HG03039 (cell line): Measurements from ENCODE around the gene AGL.
"Not testable (repeated sequence)": the region's sequence is repeated elsewhere in the genome, so short reads cannot be mapped to it uniquely, and the experiment has no call there.

Source experiments
- ATAC-seq: cut with Tn5 transposase; IDR thresholded peaks from one replicate; pipeline ENCODE4 v1.9.1; 2021; ENCODE audit warnings: mild to moderate bottlenecking, moderate library complexity; ENCODE audit not compliant: unreplicated experiment

The AGL gene

GRCh38 chr1:99935534-99935933 is 85.4 kb downstream of the AGL start:
- ATAC-seq, result no peak

GRCh38 chr1:99936071-99936470 is 85.9 kb downstream of the AGL start:
- ATAC-seq, result no peak

GRCh38 chr1:99942723-99943122 is 92.6 kb downstream of the AGL start:
- ATAC-seq, result no peak

DNA sequence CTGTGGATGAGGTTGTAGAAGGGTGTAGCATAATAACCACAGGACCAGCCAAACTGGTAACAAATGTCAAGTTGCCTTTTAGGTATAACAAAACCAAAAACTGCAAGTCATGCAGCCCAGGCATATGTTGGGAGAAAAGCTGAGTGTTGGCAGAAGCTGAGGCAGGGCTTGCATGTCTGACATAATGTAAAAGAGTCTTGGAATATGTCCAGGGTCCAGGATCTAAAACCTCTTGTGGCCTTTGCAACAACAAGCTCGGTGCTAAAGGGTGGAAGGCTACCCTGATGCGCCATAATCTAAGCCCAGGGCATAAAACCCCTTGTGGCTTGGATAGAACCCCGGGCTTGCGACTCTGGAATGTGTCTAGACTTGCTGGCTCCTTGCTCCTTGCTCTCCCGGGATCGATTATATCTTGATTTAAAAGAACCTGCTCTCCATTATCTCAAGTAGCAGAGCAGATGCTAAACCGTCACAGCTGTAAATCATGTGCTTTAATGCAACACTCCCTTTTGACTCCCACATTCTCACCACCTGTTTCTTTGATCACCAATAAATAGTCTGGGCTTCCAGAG is 93.1 kb downstream of the AGL start:
- ATAC-seq, result no peak

DNA sequence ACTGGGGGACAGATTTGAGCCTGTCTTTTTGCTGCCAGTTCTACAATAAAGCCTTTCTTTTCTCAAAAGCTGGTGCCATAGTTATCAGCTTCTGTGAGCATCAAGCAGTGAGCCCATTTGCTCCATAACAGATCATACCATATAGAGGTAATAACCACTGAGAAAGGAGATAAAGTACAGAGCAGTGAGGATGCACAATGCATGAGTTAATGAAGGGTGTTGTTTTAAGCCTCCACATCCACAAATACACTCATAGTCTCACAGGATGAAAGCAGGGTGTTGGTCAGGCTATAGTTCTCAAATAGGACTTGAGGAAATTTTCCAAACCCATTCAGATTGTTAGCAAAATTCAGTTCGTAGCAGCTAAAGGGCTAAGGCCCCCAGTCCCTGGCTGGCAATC is 94.0 kb downstream of the AGL start:
- ATAC-seq, result no peak

GRCh38 chr1:99945174-99945573 is 95.0 kb downstream of the AGL start:
- no peak for ATAC-seq

DNA sequence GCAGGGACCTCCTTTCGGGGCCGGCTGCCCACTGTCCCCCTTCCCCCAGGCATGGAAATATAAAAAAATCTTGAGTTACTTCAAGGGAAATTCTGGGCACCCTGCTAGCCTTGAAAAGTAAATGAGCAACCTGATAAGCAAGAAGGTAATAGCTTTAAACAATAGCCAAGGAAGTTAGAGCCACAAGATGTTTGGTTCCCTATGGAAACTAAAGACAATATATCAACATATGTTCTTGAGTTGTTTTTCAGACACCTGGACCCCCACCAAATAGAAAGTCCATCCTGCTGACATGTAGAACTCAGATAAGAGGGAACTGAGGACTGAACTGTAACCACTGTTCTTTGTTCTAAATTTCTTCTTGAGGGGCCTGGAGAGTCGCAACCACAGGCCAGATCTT is 100.3 kb downstream of the AGL start:
- ATAC-seq, result no peak

DNA sequence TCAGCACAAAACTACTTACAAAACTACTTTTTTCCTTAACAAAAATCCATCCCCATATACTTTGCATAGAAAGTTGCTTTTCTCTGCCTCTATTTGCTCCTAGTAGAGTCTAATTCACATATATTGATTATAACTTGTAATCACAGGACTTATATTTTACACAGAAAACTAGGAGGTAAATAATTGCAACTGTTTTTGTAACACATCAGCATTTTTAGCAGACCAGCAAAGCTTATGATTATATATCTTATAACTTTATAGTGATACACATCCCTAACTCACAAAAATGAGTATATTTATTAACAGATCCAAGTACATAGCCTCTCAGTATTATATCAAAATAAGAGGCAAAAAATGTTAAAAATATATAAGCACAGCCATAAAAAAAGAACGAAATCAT is 102.4 kb downstream of the AGL start:
- no peak for ATAC-seq

- no peak for ATAC-seq
Observed at GRCh38 chr1:99955375-99955774, 105.2 kb downstream of the AGL start.

DNA sequence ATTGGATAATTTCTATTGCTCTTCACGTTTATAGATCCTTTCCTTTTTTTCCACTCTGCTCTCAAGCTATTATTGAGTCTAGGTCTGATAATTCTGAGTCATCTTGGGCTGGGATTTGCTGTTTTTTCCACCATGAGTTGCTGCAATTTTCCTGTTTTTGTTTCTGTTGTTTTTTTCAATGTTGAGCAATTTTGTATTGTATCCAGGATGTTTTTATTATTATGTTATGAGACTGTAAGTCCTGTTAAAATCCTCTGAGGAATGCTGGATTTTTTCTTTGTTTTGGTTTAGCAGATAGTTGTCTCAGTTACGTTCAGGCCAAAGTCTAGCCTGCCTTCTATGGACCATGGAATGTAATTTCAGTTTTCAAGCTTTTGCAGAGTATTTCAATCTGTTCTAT is 106.6 kb downstream of the AGL start:
- no peak for ATAC-seq

GRCh38 chr1:99957818-99958217 is 107.7 kb downstream of the AGL start:
- no peak for ATAC-seq

GRCh38 chr1:99959189-99959705 is 109.1 kb downstream of the AGL start:
- not testable (repeated sequence) for ATAC-seq

- not testable (repeated sequence) for ATAC-seq
Observed at GRCh38 chr1:99960260-99960659, 110.1 kb downstream of the AGL start.

DNA sequence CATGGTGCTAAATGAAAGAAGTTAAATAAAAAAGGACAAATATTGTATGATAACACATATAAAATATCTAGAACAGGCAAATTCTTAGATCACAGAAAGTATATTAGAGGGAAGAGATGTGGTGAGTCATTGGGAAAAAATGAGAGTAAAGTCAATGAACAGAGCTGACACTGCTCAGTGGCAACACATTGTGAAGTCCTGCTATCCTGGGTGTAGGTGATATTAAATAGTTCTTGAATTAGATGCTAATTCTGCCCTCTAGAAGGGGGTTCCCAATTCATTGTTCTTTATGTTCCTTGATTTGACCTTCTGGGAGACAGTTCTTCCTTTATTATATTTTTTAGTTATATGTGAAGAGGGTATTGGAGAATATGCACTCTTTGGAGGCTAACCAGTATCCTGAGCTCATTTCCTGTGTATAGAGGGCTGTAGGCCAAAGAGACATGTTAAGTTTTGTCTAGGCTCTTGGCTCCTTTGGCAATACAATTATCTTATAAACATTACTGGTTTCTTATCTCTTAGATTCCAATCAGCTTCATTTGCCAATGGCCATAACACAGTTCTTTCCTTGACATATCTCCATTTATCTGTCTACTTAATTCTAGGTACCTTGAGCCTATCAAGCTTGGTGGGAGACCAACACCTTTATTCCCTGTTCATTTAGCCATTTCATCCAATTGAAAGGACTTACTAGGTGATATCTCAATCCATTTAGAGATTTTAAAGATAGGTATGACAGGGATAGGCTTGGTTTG is 113.1 kb downstream of the AGL start:
- ATAC-seq, result no peak

DNA sequence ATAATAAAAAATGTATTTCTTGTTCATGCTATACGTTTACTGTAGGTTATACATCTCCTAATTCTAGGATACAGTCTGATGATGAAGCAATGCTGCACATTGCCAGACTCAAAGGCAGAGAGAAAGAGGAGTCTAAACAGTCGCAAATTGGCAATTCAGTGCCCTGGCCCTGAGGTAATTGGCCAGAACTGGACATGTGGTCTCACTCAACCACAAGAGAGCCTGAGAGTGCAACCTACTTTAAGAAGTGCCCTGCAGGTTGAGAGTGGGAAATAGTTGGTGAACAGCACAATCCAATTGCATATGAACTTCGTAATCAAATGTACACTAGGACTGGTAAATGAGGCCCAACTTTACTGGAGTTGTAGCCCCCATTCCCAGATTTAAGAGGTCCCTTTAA is 114.6 kb downstream of the AGL start:
- ATAC-seq, result no peak

- no peak for ATAC-seq
Observed at GRCh38 chr1:99965646-99966375, 115.7 kb downstream of the AGL start.

GRCh38 chr1:99968214-99968613 is 118.1 kb downstream of the AGL start:
- no peak for ATAC-seq

DNA sequence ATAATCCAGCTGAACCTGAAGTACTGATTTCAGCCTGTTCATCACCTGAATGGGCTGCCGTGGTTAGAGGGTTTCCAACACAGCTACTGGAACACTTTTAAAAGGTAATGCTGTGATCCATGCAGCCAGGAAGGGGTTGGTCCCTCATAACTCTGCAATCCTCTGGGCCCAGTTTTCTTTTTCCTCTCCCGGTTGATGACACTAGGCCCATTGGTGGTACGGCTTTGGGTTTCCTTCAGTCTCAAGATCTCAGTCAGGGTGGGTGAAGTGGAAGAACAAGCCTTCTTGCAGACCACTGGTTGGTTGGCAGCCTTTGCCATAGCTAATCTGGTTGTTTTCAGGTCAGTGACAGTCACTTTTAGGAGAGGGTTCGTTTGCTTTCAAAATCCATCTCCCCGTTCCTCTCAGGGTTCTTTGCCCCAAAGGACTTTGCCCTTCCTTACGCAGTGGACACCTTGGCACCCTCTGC is 119.1 kb downstream of the AGL start:
- peak; percentile 12 for ATAC-seq

- ATAC-seq, result peak; percentile 93
Observed at GRCh38 chr1:99969729-99970621, 119.8 kb downstream of the AGL start, which contains the start of gene SLC35A3. Gene SLC35A3 (plus strand): TSS chr1:99969996. CDS start chr1:99993555, 23,559 bp downstream.

DNA sequence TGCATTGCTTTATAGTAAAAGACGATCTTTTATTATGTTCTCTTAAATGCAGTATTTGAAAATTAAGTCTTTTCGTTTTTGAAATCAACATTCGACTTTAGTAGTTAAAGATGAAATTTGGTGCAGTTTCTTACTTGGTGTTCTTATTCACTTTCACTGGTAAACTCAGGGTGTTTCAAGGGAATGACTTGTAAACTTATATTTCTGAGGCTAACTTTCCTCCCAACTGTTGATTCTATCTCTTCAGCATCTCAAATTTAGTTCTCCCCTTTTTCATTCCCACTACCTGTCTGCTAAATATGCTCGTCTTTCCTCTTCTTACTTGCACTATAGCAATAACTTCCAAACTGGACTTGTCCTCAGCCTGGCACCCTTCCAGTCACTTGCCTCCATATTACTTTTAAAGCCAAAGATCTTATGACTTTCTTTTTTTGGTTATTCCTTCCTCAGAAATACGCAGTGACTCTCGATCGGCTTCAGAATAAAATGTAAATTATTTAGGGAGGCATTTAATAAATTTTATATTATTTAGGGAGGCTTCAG is 120.6 kb downstream of the AGL start:
- no peak for ATAC-seq
